H9 (cell line): ENCODE data around the gene TSPAN17. TPM values are rescaled to one million over a fixed set of nuclear protein-coding genes. Genes with fewer than 3 reads are reported as not detected.
A peak's percentile ranks its signal among the peaks of the same experiment; 100 is the strongest.

Source experiments
- DNase-seq: peaks from one replicate; pipeline ENCODE4 v3.0.0-alpha.2; 2017
- H2AFZ ChIP-seq: one replicate; pipeline ENCODE4 v1.6.1; 2013; ENCODE audit warnings: mild to moderate bottlenecking, low read length, control low read depth, moderate library complexity
- H2AK5ac ChIP-seq: 2 replicates; pipeline ENCODE4 v1.6.1; 2013; ENCODE audit warnings: low read length, control low read depth, mixed read lengths; ENCODE audit not compliant: insufficient read length
- H2BK120ac ChIP-seq: one replicate; pipeline ENCODE4 v1.6.1; 2013; ENCODE audit warnings: low read depth, mild to moderate bottlenecking, low read length, control low read depth, inconsistent platforms; ENCODE audit not compliant: poor library complexity, severe bottlenecking
- H2BK12ac ChIP-seq: 2 replicates; pipeline ENCODE4 v1.6.1; 2013; ENCODE audit warnings: low read length, control low read depth, mixed read lengths, low read depth; ENCODE audit not compliant: insufficient read length
- H2BK15ac ChIP-seq: 2 replicates; pipeline ENCODE4 v1.6.1; 2013; ENCODE audit warnings: low read depth, low read length, control low read depth
- H2BK20ac ChIP-seq: one replicate; pipeline ENCODE4 v1.6.1; 2013; ENCODE audit warnings: low read depth, mild to moderate bottlenecking, low read length, control low read depth, inconsistent platforms; ENCODE audit not compliant: poor library complexity, severe bottlenecking
- H2BK5ac ChIP-seq: 2 replicates; pipeline ENCODE4 v1.6.1; 2013; ENCODE audit warnings: low read length, control low read depth, mixed read lengths; ENCODE audit not compliant: insufficient read length
- H3K14ac ChIP-seq: 2 replicates; pipeline ENCODE4 v1.6.1; 2013; ENCODE audit warnings: low read length, control low read depth; ENCODE audit not compliant: insufficient read depth
- H3K18ac ChIP-seq: 2 replicates; pipeline ENCODE4 v1.6.1; 2013; ENCODE audit warnings: low read depth, mild to moderate bottlenecking, mixed read lengths, low read length, control low read depth; ENCODE audit not compliant: insufficient read length
- H3K23ac ChIP-seq: 2 replicates; pipeline ENCODE4 v1.6.1; 2013; ENCODE audit warnings: low read length, control low read depth, mixed read lengths, low read depth; ENCODE audit not compliant: insufficient read length
- H3K23me2 ChIP-seq: 2 replicates; pipeline ENCODE4 v1.6.1; 2013; ENCODE audit warnings: low read depth, mild to moderate bottlenecking, mixed read lengths, low read length, control low read depth; ENCODE audit not compliant: insufficient read length, poor library complexity, severe bottlenecking
- H3K27ac ChIP-seq: 2 replicates; pipeline ENCODE4 v1.5.1; 2013; ENCODE audit warnings: low read length, control low read depth, mixed read lengths, low read depth; ENCODE audit not compliant: insufficient read length
- H3K27me3 ChIP-seq: 2 replicates; pipeline ENCODE4 v1.6.1; 2013; ENCODE audit warnings: low read length, control low read depth, inconsistent platforms; ENCODE audit not compliant: insufficient read depth
- H3K4ac ChIP-seq: 2 replicates; pipeline ENCODE4 v1.6.1; 2013; ENCODE audit warnings: low read depth, mild to moderate bottlenecking, control low read depth, inconsistent platforms, low read length, moderate library complexity
- H3K4me1 ChIP-seq: 2 replicates; pipeline ENCODE4 v1.6.1; 2013; ENCODE audit warnings: low read length, control low read depth, inconsistent platforms; ENCODE audit not compliant: insufficient read depth
- H3K4me2 ChIP-seq: 2 replicates; pipeline ENCODE4 v1.6.1; 2013; ENCODE audit warnings: low read length, control low read depth, mixed read lengths; ENCODE audit not compliant: insufficient read length, insufficient read depth
- H3K56ac ChIP-seq: 2 replicates; pipeline ENCODE4 v1.6.1; 2013; ENCODE audit warnings: low read depth, mild to moderate bottlenecking, mixed read lengths, low read length, control low read depth; ENCODE audit not compliant: insufficient read length
- H3K79me1 ChIP-seq: 2 replicates; pipeline ENCODE4 v1.6.1; 2013; ENCODE audit warnings: low read depth, mild to moderate bottlenecking, moderate library complexity, low read length, control low read depth, inconsistent platforms; ENCODE audit not compliant: insufficient read depth, poor library complexity, severe bottlenecking
- H3K79me2 ChIP-seq: 2 replicates; pipeline ENCODE4 v1.6.1; 2013; ENCODE audit warnings: low read length, control low read depth, inconsistent platforms; ENCODE audit not compliant: insufficient read depth
- H3K9ac ChIP-seq: 2 replicates; pipeline ENCODE4 v1.6.1; 2013; ENCODE audit warnings: low read length, control low read depth, mixed read lengths; ENCODE audit not compliant: insufficient read length; ENCODE audit errors: extremely low read depth
- H3K9me3 ChIP-seq: one replicate; pipeline ENCODE4 v1.6.1; 2013; ENCODE audit warnings: low read depth, low read length, inconsistent platforms; ENCODE audit not compliant: control insufficient read depth
- H3T11ph ChIP-seq: one replicate; pipeline ENCODE4 v1.6.1; 2013; ENCODE audit warnings: mild to moderate bottlenecking, low read length, control low read depth, inconsistent platforms
- H4K20me1 ChIP-seq: one replicate; pipeline ENCODE4 v1.6.1; 2013; ENCODE audit not compliant: control insufficient read depth, insufficient read length, insufficient read depth
- H4K5ac ChIP-seq: 2 replicates; pipeline ENCODE4 v1.6.1; 2013; ENCODE audit warnings: low read depth, mild to moderate bottlenecking, mixed read lengths, low read length, control low read depth; ENCODE audit not compliant: insufficient read length
- H4K8ac ChIP-seq: replicated peaks from 2 replicates; pipeline ENCODE4 v1.6.1; 2013; ENCODE audit warnings: low read length, control low read depth, mixed read lengths, low read depth; ENCODE audit not compliant: insufficient read length
- H4K91ac ChIP-seq: 2 replicates; pipeline ENCODE4 v1.6.1; 2013; ENCODE audit warnings: low read depth, mild to moderate bottlenecking, moderate library complexity, mixed read lengths, low read length, control low read depth; ENCODE audit not compliant: insufficient read length
- H3K27ac Mint-ChIP-seq, 3 experiments: 2 replicates in 2 of 3; 3 replicates in 1 of 3; pipeline ENCODE4 v1.8.0; 2020 to 2021; ENCODE audit warnings: mixed read lengths in 3 of 3, mild to moderate bottlenecking in 1 of 3, moderate library complexity in 1 of 3
- H3K27me3 Mint-ChIP-seq: 2 replicates; pipeline ENCODE4 v1.8.0; 2021; ENCODE audit warnings: low read depth, mild to moderate bottlenecking, moderate library complexity, mixed read lengths
- H3K36me3 Mint-ChIP-seq, 3 experiments: 2 replicates in 2 of 3; 3 replicates in 1 of 3; pipeline ENCODE4 v1.8.0; 2020 to 2021; ENCODE audit warnings: low read depth in 3 of 3, mixed read lengths in 3 of 3; ENCODE audit not compliant: insufficient read depth in 1 of 3
- H3K4me1 Mint-ChIP-seq, 2 experiments: 2 replicates each; pipeline ENCODE4 v1.8.0; 2020; ENCODE audit warnings: mixed read lengths in 2 of 2
- H3K4me3 Mint-ChIP-seq, 2 experiments: 2 replicates in 1 of 2; 3 replicates in 1 of 2; pipeline ENCODE4 v1.8.0; 2020 to 2021; ENCODE audit warnings: mild to moderate bottlenecking in 2 of 2, mixed read lengths in 2 of 2, moderate library complexity in 1 of 2
- H3K9me3 Mint-ChIP-seq, 2 experiments: 2 replicates in 1 of 2; 3 replicates in 1 of 2; pipeline ENCODE4 v1.8.0; 2020; ENCODE audit warnings: mild to moderate bottlenecking in 2 of 2, mixed read lengths in 2 of 2, moderate library complexity in 1 of 2
- WGBS: extraction: QIAGEN DNeasy Blood & Tissue Kit; methylation state at CpG from one replicate; pipeline ENCODE4 v1.1.7; 2013; ENCODE audit warnings: missing lambda C conversion rate, low lambda C conversion rate, mixed read lengths; ENCODE audit not compliant: insufficient read length; ENCODE audit errors: extremely low coverage; 5-methylcytosine and 5-hydroxymethylcytosine counted together
- total RNA-seq: library from RNA; stranded (reverse); gene quantifications from 2 replicates; pipeline ENCODE4 v1.2.1, GENCODE V29; 2021
- TF ChIP-seq, protein P1 (sequence below): fragments of 200-600 bp; sonication (generic); conservative IDR thresholded peaks from 3 replicates; pipeline ENCODE4 v1.8.0; 2021; ENCODE audit warnings: antibody characterized with exemption, mild to moderate bottlenecking

Gene TSPAN17
- total RNA-seq, 1 experiment from 2014 or later: 46.8 TPM

- Histone ChIP-seq H3K4me1 (no peaks in the 10 kb centered on the region; the same call in 1 of the 2 replicates), H4K8ac (no peak overlapping the region), H4K91ac (no peak overlapping the region), H3K79me2 (no peaks in the 10 kb centered on the region), H3K4me2 (no peak overlapping the region), H2AK5ac (no peak overlapping the region), H2BK20ac (no peak overlapping the region), H2BK12ac (no peak overlapping the region), H3K27me3 (no peaks in the 10 kb centered on the region), H2BK15ac (no peak overlapping the region), H3K18ac (no peak overlapping the region), H3K27ac (no peak overlapping the region), H3K4ac (no peak overlapping the region), H2BK120ac (no peak overlapping the region), H3K9me3 (no peaks in the 10 kb centered on the region), H2AFZ (no peak overlapping the region), H4K5ac (no peak overlapping the region), H3T11ph (no peak overlapping the region), H3K9ac (no peak overlapping the region), H2BK5ac (no peak overlapping the region), H4K20me1 (no peaks in the 10 kb centered on the region), H3K56ac (no peak overlapping the region), H3K14ac (no peak overlapping the region), H3K23me2 (no peaks in the 10 kb centered on the region), H3K79me1 (no peaks in the 10 kb centered on the region), H3K23ac (no peak overlapping the region)
- DNase-seq: no peak
- H3K4me1 Mint-ChIP-seq: peaks cover 31 to 39% of the 10 kb centered on the region in 2 experiments
- TF ChIP-seq, protein P1, sequence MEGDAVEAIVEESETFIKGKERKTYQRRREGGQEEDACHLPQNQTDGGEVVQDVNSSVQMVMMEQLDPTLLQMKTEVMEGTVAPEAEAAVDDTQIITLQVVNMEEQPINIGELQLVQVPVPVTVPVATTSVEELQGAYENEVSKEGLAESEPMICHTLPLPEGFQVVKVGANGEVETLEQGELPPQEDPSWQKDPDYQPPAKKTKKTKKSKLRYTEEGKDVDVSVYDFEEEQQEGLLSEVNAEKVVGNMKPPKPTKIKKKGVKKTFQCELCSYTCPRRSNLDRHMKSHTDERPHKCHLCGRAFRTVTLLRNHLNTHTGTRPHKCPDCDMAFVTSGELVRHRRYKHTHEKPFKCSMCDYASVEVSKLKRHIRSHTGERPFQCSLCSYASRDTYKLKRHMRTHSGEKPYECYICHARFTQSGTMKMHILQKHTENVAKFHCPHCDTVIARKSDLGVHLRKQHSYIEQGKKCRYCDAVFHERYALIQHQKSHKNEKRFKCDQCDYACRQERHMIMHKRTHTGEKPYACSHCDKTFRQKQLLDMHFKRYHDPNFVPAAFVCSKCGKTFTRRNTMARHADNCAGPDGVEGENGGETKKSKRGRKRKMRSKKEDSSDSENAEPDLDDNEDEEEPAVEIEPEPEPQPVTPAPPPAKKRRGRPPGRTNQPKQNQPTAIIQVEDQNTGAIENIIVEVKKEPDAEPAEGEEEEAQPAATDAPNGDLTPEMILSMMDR: no peak
- H3K4me3 Mint-ChIP-seq: no peak overlapping the region
- peak overlapping the region in 1 of 3 experiments; percentile 52; a peak in 1 of 7 replicates for H3K27ac Mint-ChIP-seq
- WGBS: no CpG with 5 or more reads among the region's 10 CpGs
- peaks cover 0 to 10% (median 0%) of the 10 kb centered on the region in 3 experiments; a peak in 2 of 7 replicates for H3K36me3 Mint-ChIP-seq
- peaks cover 5 to 9% of the 10 kb centered on the region in 2 experiments; a peak in 4 of 5 replicates for H3K9me3 Mint-ChIP-seq
- H3K27me3 Mint-ChIP-seq: peaks cover 9% of the 10 kb centered on the region
Observed at GRCh38 chr5:176687247-176687646, 40.0 kb downstream of the TSPAN17 start.
